Lung (tissue), 12 donors: ENCODE measurements around the gene SPG7. TPM values are rescaled to one million over a fixed set of nuclear protein-coding genes. Genes with fewer than 3 reads are reported as not detected.

ENCODE experiments used
- ATAC-seq: fragments of 200-7000 bp; cut with Tn5 transposase; one replicate; pipeline ENCODE4 v1.9.1; 2020; ENCODE audit warnings: moderate number of reproducible peaks; ENCODE audit not compliant: insufficient read depth, low FRiP score
- DNase-seq, 3 donors: peaks; one replicate each; pipeline ENCODE4 v3.0.0-alpha.2; 2013 to 2017
- H3K27ac ChIP-seq, 2 donors: one replicate each; pipeline ENCODE4 v1.5.1; 2013; ENCODE audit warnings: mild to moderate bottlenecking in 2 of 2, moderate library complexity in 2 of 2, control low read depth in 1 of 2, inconsistent platforms in 1 of 2, low read depth in 1 of 2, low read length in 1 of 2
- H3K27me3 ChIP-seq, 3 donors: one replicate each; pipeline ENCODE4 v1.5.1; 2013; ENCODE audit warnings: low read length in 2 of 3; ENCODE audit not compliant: control insufficient read depth in 3 of 3, insufficient read depth in 3 of 3
- H3K36me3 ChIP-seq, 4 donors: one replicate each; pipeline ENCODE4 v1.5.1; 2013; ENCODE audit warnings: low read length in 4 of 4, mild to moderate bottlenecking in 1 of 4, moderate library complexity in 1 of 4; ENCODE audit not compliant: control insufficient read depth in 4 of 4, insufficient read depth in 4 of 4
- H3K4me1 ChIP-seq, 5 donors: one replicate each; pipeline ENCODE4 v1.5.1; 2013; ENCODE audit warnings: low read length in 5 of 5, mild to moderate bottlenecking in 2 of 5, moderate library complexity in 1 of 5; ENCODE audit not compliant: control insufficient read depth in 5 of 5, insufficient read depth in 5 of 5
- H3K4me3 ChIP-seq: one replicate; pipeline ENCODE4 v1.5.1; 2013; ENCODE audit warnings: mild to moderate bottlenecking, control low read depth, moderate library complexity
- H3K9ac ChIP-seq, 2 donors: one replicate each; pipeline ENCODE4 v1.5.1; 2013; ENCODE audit warnings: low read length in 2 of 2, control low read depth in 1 of 2; ENCODE audit not compliant: insufficient read depth in 1 of 2
- H3K9me3 ChIP-seq, 4 donors: one replicate each; pipeline ENCODE4 v1.5.1; 2013; ENCODE audit warnings: low read length in 3 of 4, mild to moderate bottlenecking in 1 of 4, moderate library complexity in 1 of 4; ENCODE audit not compliant: control insufficient read depth in 4 of 4, insufficient read depth in 3 of 4
- WGBS, 2 donors: extraction: QIAGEN DNeasy Blood & Tissue Kit; methylation state at CpG; one replicate each; pipeline ENCODE4 v1.1.7; 2013; 5-methylcytosine and 5-hydroxymethylcytosine counted together
- polyA plus RNA-seq, 2 donors: library from polyadenylated mRNA; stranded (reverse); fragments of 200-250 nt; gene quantifications; one replicate each; pipeline ENCODE4 v1.2.1, GENCODE V29; 2013
- total RNA-seq, 2 donors: library from RNA; depleted of rRNA in 1 of 2; stranded (reverse); fragments of >200 nt in 1 of 2; gene quantifications; one replicate each; pipeline ENCODE4 v1.2.1, GENCODE V29; 2014 to 2021
- TF ChIP-seq, protein P1 (sequence below): IDR thresholded peaks from 2 replicates; pipeline ENCODE4 v1.5.1; 2012; ENCODE audit warnings: mild to moderate bottlenecking; ENCODE audit errors: control extremely low read depth, extremely low read depth
- donor health status: control.
- donor health status: control.
- donor health status: Bipolar disorder and iron deficiency.
- donor health status: healthy.
- donor health status: DM: yes; HTN: yes; CAD: no.

SPG7 gene
- total and polyA plus RNA-seq, 4 donors = 59.0 to 114 (median 95.4) TPM

DNA sequence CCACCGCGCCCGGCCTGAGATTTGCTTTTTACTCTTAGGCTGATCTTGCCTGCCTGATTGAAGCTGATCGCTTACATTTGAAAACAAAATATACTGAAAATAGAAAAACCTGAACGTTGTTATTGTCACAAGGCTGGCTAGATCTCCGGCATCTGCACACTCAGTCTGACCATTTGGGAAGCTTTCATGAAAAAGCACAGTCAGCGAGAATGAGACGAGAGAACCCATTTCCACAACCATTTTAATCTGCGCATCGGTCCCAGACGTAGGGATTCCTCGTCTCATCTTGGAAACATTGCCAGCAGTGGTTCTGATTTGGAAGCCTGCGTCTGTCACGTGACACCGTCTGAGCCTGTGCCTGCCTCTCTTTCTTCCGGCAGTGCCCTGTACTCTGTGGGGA, 20.9 kb downstream of the SPG7 start:
- Histone ChIP-seq H3K4me3 (no peak overlapping the region), H3K9ac (no peak overlapping the region), H3K27ac (no peak overlapping the region), H3K27me3 (no peaks in the 10 kb centered on the region), H3K4me1 (peaks cover 0 to 5% (median 0%) of the 10 kb centered on the region in 5 donors), H3K9me3 (no peaks in the 10 kb centered on the region), H3K36me3 (peaks cover 7 to 53% (median 41%) of the 10 kb centered on the region in 4 donors)
- TF ChIP-seq, protein P1, sequence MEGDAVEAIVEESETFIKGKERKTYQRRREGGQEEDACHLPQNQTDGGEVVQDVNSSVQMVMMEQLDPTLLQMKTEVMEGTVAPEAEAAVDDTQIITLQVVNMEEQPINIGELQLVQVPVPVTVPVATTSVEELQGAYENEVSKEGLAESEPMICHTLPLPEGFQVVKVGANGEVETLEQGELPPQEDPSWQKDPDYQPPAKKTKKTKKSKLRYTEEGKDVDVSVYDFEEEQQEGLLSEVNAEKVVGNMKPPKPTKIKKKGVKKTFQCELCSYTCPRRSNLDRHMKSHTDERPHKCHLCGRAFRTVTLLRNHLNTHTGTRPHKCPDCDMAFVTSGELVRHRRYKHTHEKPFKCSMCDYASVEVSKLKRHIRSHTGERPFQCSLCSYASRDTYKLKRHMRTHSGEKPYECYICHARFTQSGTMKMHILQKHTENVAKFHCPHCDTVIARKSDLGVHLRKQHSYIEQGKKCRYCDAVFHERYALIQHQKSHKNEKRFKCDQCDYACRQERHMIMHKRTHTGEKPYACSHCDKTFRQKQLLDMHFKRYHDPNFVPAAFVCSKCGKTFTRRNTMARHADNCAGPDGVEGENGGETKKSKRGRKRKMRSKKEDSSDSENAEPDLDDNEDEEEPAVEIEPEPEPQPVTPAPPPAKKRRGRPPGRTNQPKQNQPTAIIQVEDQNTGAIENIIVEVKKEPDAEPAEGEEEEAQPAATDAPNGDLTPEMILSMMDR = no peak
- 84 to 89% methylated on average over 16 of the region's 16 CpGs for WGBS, 2 donors
- DNase-seq (no peak), ATAC-seq (no peak)

DNA sequence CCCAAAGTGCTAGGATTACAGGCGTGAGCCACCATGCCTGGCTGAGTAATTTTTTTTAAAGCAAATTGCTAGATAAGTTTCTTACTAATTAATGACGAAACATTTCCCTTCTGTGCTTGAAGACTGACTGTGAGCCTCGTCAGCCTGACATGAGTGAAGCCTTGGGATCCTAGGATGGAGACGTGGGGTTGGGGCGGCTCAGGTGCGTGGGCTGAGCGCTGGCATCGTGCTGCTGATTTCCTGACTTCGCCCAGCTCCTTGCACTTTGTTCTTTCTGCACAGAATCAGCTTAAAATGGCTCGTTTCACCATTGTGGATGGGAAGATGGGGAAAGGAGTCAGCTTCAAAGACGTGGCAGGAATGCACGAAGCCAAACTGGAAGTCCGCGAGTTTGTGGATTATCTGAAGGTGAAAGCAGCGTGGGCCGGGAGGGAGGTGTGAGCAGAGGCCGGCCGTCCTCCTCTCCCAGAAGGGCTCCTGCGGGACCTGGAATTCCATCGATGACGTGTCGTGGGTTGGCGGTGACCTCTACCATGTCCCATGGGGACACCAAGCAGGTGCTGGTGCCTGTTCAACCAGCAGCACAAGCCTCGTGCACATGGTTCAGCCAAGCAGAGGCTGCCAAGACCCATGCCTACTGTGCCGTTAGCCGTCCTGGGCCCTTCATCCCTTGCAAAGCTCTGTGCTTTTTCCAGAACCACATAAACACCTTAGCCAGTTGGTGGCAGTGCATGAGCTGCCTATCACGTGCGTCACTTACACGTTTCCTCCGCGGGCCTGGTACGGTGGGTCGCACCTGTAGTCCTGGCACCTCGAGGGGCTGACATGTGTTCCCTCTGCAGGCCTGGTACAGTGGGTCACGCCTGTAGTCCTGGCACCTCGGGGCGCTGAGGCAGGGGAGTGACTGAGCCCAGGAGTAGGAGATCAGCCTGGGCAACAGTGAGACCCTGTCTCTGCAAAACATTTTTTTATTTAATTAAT, 22.5 kb downstream of the SPG7 start:
- 94 to 95% methylated on average over 37 of the region's 37 CpGs for WGBS, 2 donors
- DNase-seq (no peak), ATAC-seq (no peak)
- TF ChIP-seq, protein P1 = no peak
- peaks cover 0 to 5% (median 0%) of the 10 kb centered on the region in 5 donors for H3K4me1 ChIP-seq
- H3K9me3 ChIP-seq = no peaks in the 10 kb centered on the region
- no peak overlapping the region for H3K9ac ChIP-seq
- H3K4me3 ChIP-seq = no peak overlapping the region
- no peak overlapping the region for H3K27ac ChIP-seq
- H3K27me3 ChIP-seq = no peaks in the 10 kb centered on the region
- peaks cover 7 to 50% (median 41%) of the 10 kb centered on the region in 4 donors for H3K36me3 ChIP-seq

DNA sequence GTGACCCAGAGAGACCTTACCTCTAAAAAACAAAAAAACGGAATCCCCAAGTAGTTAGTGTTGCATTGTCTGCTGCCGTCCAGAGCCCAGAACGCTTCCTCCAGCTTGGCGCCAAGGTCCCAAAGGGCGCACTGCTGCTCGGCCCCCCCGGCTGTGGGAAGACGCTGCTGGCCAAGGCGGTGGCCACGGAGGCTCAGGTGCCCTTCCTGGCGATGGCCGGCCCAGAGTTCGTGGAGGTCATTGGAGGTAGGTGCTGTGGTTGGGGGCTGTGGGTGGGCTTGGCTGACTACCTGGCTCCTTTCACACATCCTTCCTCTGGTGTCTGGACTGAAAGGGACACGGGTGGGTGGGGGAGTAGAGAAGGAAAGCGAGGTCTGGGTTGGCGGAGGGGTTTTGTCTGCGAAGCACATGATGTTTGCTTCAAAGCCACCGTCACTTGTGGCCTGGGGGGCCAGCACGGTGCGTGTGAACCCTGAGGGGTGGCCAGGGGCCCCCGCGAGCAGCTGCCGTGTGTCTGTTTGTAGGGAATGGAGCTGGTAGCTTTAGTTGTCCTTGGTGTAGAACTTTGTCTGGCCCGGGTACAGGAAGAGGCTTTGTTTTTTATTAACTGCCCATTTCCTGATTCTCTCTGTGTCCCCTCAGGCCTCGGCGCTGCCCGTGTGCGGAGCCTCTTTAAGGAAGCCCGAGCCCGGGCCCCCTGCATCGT, 23.8 kb downstream of the SPG7 start:
- no peaks in the 10 kb centered on the region for H3K27me3 ChIP-seq
- DNase-seq (no peak), ATAC-seq (no peak)
- TF ChIP-seq, protein P1 = no peak
- peak overlapping the region in 1 of 2 donors; percentile 66 for H3K27ac ChIP-seq
- WGBS, 2 donors = 70 to 85% methylated on average over 31 of the region's 31 CpGs
- H3K9ac ChIP-seq = no peak overlapping the region
- H3K36me3 ChIP-seq = peaks cover 11 to 51% (median 33%) of the 10 kb centered on the region in 4 donors
- H3K9me3 ChIP-seq = no peaks in the 10 kb centered on the region
- peaks cover 0 to 5% (median 0%) of the 10 kb centered on the region in 5 donors for H3K4me1 ChIP-seq
- H3K4me3 ChIP-seq = no peak overlapping the region
